Osteoblast (primary cell): ENCODE measurements around the gene C6orf52. TPM values are rescaled to one million over a fixed set of nuclear protein-coding genes. Genes with fewer than 3 reads are reported as not detected.

Experiments
- DNase-seq: peaks from one replicate; pipeline ENCODE4 v3.0.0; 2011; ENCODE audit warnings: low spot score, mixed read lengths; ENCODE audit not compliant: insufficient read length; ENCODE audit errors: missing footprints
- H2AFZ ChIP-seq: 2 replicates; pipeline ENCODE4 v1.6.0; 2011; ENCODE audit warnings: mild to moderate bottlenecking, low read length
- H3K27ac ChIP-seq: 2 replicates; pipeline ENCODE4 v1.5.1; 2011; ENCODE audit warnings: mild to moderate bottlenecking, low read depth, low read length, moderate library complexity
- H3K27me3 ChIP-seq: 2 replicates; pipeline ENCODE4 v1.6.0; 2012; ENCODE audit warnings: mild to moderate bottlenecking, control low read depth, inconsistent platforms, low read length, moderate library complexity; ENCODE audit not compliant: insufficient read depth
- H3K36me3 ChIP-seq: 2 replicates; pipeline ENCODE4 v1.5.1; 2011; ENCODE audit warnings: mild to moderate bottlenecking, low read length, control low read depth, moderate library complexity; ENCODE audit not compliant: insufficient read depth
- H3K4me1 ChIP-seq: 2 replicates; pipeline ENCODE4 v1.5.1; 2011; ENCODE audit warnings: mild to moderate bottlenecking, low read length, control low read depth, moderate library complexity; ENCODE audit not compliant: insufficient read depth
- H3K4me2 ChIP-seq: 2 replicates; pipeline ENCODE4 v1.6.0; 2011; ENCODE audit warnings: mild to moderate bottlenecking, low read length; ENCODE audit not compliant: insufficient read depth
- H3K4me3 ChIP-seq: fragments of 200-600 bp; sonication (generic); 3 replicates; pipeline ENCODE4 v1.5.1; 2012; ENCODE audit warnings: mild to moderate bottlenecking, low read length, inconsistent platforms; ENCODE audit not compliant: insufficient read depth
- H3K79me2 ChIP-seq: 2 replicates; pipeline ENCODE4 v1.6.0; 2012; ENCODE audit warnings: mild to moderate bottlenecking, low read length, control low read depth, inconsistent platforms; ENCODE audit not compliant: insufficient read depth
- H3K9me3 ChIP-seq: 2 replicates; pipeline ENCODE4 v1.5.1; 2011; ENCODE audit warnings: low read depth, low read length, control low read depth
- H4K20me1 ChIP-seq: 2 replicates; pipeline ENCODE4 v1.6.0; 2012; ENCODE audit warnings: mild to moderate bottlenecking, low read length, control low read depth; ENCODE audit not compliant: insufficient read depth
- total RNA-seq: library from RNA; depleted of rRNA; stranded (reverse); fragments of >200 nt; gene quantifications from 2 replicates; pipeline ENCODE4 v1.2.3, GENCODE V29; 2012
- TF ChIP-seq, protein P1 (sequence below): IDR thresholded peaks from 2 replicates; pipeline ENCODE4 v1.5.1; 2011; ENCODE audit warnings: mild to moderate bottlenecking, low read depth, low read length, moderate library complexity; ENCODE audit errors: extremely low read depth

The C6orf52 gene
- total RNA-seq, 1 donor = not detected

DNA sequence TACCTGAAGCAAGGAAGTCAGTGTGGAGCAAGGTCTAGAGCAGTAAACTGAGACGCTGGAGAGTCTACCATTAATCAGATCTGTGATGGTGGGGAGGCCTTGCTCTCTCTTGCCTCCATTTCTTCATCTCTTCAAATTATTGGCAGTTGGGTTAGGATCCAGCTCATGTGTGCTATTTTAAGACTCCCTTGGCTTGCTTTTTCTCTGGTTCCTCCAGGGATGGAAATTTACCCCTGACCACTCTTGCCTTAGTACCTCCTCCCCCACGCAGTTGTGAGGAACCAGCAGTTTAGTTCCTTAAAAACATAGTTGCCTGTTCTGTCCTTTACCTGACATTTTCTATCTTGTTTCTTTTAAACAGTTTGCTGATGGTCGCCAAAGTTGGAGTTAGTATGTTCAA is 35.8 kb upstream of the C6orf52 start:
- TF ChIP-seq, protein P1, sequence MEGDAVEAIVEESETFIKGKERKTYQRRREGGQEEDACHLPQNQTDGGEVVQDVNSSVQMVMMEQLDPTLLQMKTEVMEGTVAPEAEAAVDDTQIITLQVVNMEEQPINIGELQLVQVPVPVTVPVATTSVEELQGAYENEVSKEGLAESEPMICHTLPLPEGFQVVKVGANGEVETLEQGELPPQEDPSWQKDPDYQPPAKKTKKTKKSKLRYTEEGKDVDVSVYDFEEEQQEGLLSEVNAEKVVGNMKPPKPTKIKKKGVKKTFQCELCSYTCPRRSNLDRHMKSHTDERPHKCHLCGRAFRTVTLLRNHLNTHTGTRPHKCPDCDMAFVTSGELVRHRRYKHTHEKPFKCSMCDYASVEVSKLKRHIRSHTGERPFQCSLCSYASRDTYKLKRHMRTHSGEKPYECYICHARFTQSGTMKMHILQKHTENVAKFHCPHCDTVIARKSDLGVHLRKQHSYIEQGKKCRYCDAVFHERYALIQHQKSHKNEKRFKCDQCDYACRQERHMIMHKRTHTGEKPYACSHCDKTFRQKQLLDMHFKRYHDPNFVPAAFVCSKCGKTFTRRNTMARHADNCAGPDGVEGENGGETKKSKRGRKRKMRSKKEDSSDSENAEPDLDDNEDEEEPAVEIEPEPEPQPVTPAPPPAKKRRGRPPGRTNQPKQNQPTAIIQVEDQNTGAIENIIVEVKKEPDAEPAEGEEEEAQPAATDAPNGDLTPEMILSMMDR = no peak

DNA sequence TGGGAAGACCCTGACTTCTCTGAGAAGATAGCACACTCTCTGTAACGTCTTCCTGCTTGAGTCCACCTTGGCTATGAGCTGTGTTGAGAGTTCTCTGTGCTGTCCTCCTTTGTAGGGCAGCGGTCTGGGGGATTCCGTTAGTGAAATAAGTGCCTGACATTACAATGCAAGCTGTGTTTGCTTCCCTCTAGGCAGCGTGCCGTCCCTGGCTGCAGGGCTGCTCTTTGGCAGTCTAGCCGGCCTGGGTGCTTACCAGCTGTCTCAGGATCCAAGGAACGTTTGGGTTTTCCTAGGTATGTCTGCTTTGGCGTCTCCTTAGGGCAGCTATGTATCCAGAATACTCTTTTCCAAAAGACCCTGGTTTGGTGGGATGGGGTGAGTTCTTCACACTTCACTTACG is 31.3 kb upstream of the C6orf52 start:
- TF ChIP-seq, protein P1 = no peak
- H3K36me3 ChIP-seq = peaks cover 36% of the 10 kb centered on the region

More for the DNA sequence above, 35.8 kb upstream of the C6orf52 start:
- Histone ChIP-seq H3K36me3 (peaks cover 49% of the 10 kb centered on the region), H3K27ac (no peak overlapping the region), H3K9me3 (no peaks in the 10 kb centered on the region), H3K79me2 (peaks cover 20% of the 10 kb centered on the region), H3K27me3 (no peaks in the 10 kb centered on the region), H4K20me1 (no peaks in the 10 kb centered on the region), H3K4me3 (no peak overlapping the region), H2AFZ (no peak overlapping the region), H3K4me1 (peaks cover 10% of the 10 kb centered on the region), H3K4me2 (no peak overlapping the region)
- DNase-seq = no peak

DNA sequence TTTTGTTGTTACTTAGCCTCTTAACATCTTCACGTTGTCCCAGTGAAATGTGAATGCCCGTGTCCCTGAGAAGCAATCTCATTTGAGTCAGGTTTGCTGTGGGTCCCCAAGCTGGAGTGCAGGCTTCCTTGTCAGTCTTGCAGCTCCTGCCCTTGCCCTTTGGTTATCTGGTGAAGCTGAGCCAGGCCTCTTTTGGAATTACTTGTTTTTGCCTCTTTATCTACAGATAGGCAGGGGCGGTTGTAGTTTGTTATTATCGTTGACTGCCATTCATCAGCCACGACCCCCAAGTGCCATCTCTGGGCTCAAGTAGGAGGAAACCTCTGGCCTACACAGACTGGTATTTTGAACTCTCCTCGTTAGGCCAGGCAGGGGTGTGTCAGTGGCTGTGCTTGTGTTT is 30.6 kb upstream of the C6orf52 start:
- Histone ChIP-seq H3K36me3 (peaks cover 30% of the 10 kb centered on the region), H3K27me3 (no peaks in the 10 kb centered on the region), H3K9me3 (no peaks in the 10 kb centered on the region), H3K4me1 (peaks cover 15% of the 10 kb centered on the region), H2AFZ (no peak overlapping the region), H3K79me2 (peaks cover 43% of the 10 kb centered on the region), H3K27ac (no peak overlapping the region), H3K4me2 (no peak overlapping the region), H4K20me1 (no peaks in the 10 kb centered on the region), H3K4me3 (no peak overlapping the region)
- no peak for DNase-seq
- TF ChIP-seq, protein P1 = no peak

More for the DNA sequence above, 31.3 kb upstream of the C6orf52 start:
- DNase-seq = no peak
- H3K27ac ChIP-seq = no peak overlapping the region
- H3K79me2 ChIP-seq = peaks cover 43% of the 10 kb centered on the region
- H3K9me3 ChIP-seq = no peaks in the 10 kb centered on the region
- H3K4me3 ChIP-seq = no peak overlapping the region
- peaks cover 15% of the 10 kb centered on the region for H3K4me1 ChIP-seq
- no peak overlapping the region for H3K4me2 ChIP-seq
- no peaks in the 10 kb centered on the region for H3K27me3 ChIP-seq
- no peak overlapping the region for H2AFZ ChIP-seq
- H4K20me1 ChIP-seq = no peaks in the 10 kb centered on the region

DNA sequence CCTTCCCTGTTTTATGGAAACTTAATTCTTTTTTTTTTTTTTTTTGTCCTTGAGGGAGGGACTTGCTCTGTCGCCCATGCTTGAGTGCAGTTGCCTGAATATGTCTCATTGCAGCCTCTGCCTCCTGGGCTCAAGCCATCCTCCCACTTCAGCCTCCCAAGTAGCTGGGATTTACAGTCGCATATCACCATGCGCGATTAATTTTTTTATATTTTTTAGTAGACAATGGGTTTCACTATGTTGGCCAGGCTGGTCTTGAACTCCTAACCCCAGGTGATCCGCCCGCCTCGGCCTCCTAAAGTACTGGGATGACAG is 29.1 kb upstream of the C6orf52 start:
- TF ChIP-seq, protein P1 = no peak
- peaks cover 43% of the 10 kb centered on the region for H3K79me2 ChIP-seq
- peak overlapping the region; percentile 92 for H3K4me3 ChIP-seq
- no peaks in the 10 kb centered on the region for H3K27me3 ChIP-seq
- no peaks in the 10 kb centered on the region for H4K20me1 ChIP-seq
- peak overlapping the region; percentile 86 for H3K27ac ChIP-seq
- DNase-seq = no peak
- H3K9me3 ChIP-seq = no peaks in the 10 kb centered on the region
- peaks cover 15% of the 10 kb centered on the region for H3K4me1 ChIP-seq
- H3K4me2 ChIP-seq = peak overlapping the region; percentile 99
- H2AFZ ChIP-seq = peak overlapping the region; percentile 98
- peaks cover 20% of the 10 kb centered on the region for H3K36me3 ChIP-seq
